SK-N-SH treated with all-trans-retinoic acid at 6 μM for 48 hours (cell line): ENCODE results near the gene PSAP.

Experiments
- GLIS3 ChIP-seq: fragments of 250-450 bp; sonication (Bioruptor Pico); IDR thresholded peaks from 2 replicates; pipeline ENCODE4 v1.5.0; 2020; ENCODE audit warnings: mild to moderate bottlenecking, moderate library complexity
- ZFP3 ChIP-seq: fragments of 250-450 bp; sonication (Bioruptor Pico); IDR thresholded peaks from 2 replicates; pipeline ENCODE4 v1.5.0; 2020; ENCODE audit warnings: mild to moderate bottlenecking, moderate library complexity
- ZFP30 ChIP-seq: fragments of 450-650 bp; formaldehyde crosslinking; IDR thresholded peaks from 2 replicates; pipeline ENCODE4 v1.5.0; 2022; ENCODE audit warnings: mild to moderate bottlenecking, moderate library complexity
- ZNF8 ChIP-seq: fragments of 450-650 bp; formaldehyde crosslinking; IDR thresholded peaks from 2 replicates; pipeline ENCODE4 v1.5.0; 2020; ENCODE audit warnings: mild to moderate bottlenecking, moderate library complexity

GRCh38 chr10:71838264-71839211 lies 12.5 kb downstream of the PSAP start:
- TF ChIP-seq ZFP3 (CRISPR knock-in tag): no peak
- no peak for TF ChIP-seq ZNF8
- no peak for TF ChIP-seq GLIS3 (CRISPR knock-in tag)
- TF ChIP-seq ZFP30: no peak
